Activated T-cell treated with anti-CD3 and anti-CD28 coated beads for 1 hour (primary cell): Measurements from ENCODE around the gene INS.
A peak's percentile ranks its signal among the peaks of the same experiment; 100 is the strongest.
"Not testable (repeated sequence)": the region's sequence is repeated elsewhere in the genome, so short reads cannot be mapped to it uniquely, and the experiment has no call there.

Source experiments
- DNase-seq: peaks from one replicate; pipeline ENCODE4 v3.0.0-alpha.2; 2020; ENCODE audit warnings: low read depth

Gene INS

GRCh38 chr11:2198621-2199365 lies 37.8 kb upstream of the INS start:
- DNase-seq = no peak

GRCh38 chr11:2197771-2198520 lies 36.9 kb upstream of the INS start:
- DNase-seq = no peak

- DNase-seq = peak; percentile 59
Observed at GRCh38 chr11:2196970-2197770, 36.2 kb upstream of the INS start.

- DNase-seq = no peak
Observed at GRCh38 chr11:2195756-2196088, 34.7 kb upstream of the INS start.

- peak; percentile 38 for DNase-seq
Observed at GRCh38 chr11:2194877-2195755, 34.1 kb upstream of the INS start.

- DNase-seq = not testable (repeated sequence)
Observed at GRCh38 chr11:2193888-2194595, 33.0 kb upstream of the INS start.

GRCh38 chr11:2193099-2193887 lies 32.3 kb upstream of the INS start:
- DNase-seq = no peak

- no peak for DNase-seq
Observed at GRCh38 chr11:2192435-2192834, 31.4 kb upstream of the INS start.

GRCh38 chr11:2191883-2192282 lies 30.9 kb upstream of the INS start:
- DNase-seq = no peak

- no peak for DNase-seq
Observed at GRCh38 chr11:2190657-2191471, 29.9 kb upstream of the INS start.

- no peak for DNase-seq
Observed at GRCh38 chr11:2189938-2190656, 29.1 kb upstream of the INS start.

- no peak for DNase-seq
Observed at GRCh38 chr11:2188745-2189144, 27.7 kb upstream of the INS start.

- DNase-seq = no peak
Observed at GRCh38 chr11:2187280-2187707, 26.3 kb upstream of the INS start.

- DNase-seq = peak; percentile 22
Observed at GRCh38 chr11:2186669-2187279, 25.8 kb upstream of the INS start.

- no peak for DNase-seq
Observed at GRCh38 chr11:2185324-2186085, 24.5 kb upstream of the INS start.

- DNase-seq = no peak
Observed at GRCh38 chr11:2182692-2183474, 21.9 kb upstream of the INS start.

- DNase-seq = no peak
Observed at GRCh38 chr11:2182075-2182474, 21.1 kb upstream of the INS start.
